Measurements from ENCODE around the gene EFR3B. TPM values are rescaled to one million over a fixed set of nuclear protein-coding genes. Genes with fewer than 3 reads are reported as not detected.

Gene EFR3B
- total RNA-seq, 1 donor from 2014 or later, result 0.30 TPM

Other genes with a start within 250 kb of the EFR3B start
- gene PTRHD1, start 248.7 kb upstream of the EFR3B start, total RNA-seq, result 13.4 TPM
- 2.0 TPM for gene CENPO, start 248.7 kb upstream of the EFR3B start, total RNA-seq
- gene ADCY3, start 121.8 kb upstream of the EFR3B start, total RNA-seq, result 4.2 TPM
- 1.9 TPM for gene DNAJC27, start 70.1 kb upstream of the EFR3B start, total RNA-seq
- 0.33 TPM for gene POMC, start 126.5 kb downstream of the EFR3B start, total RNA-seq